ENCODE results near the gene EXOC1L. TPM values are rescaled to one million over a fixed set of nuclear protein-coding genes. Genes with fewer than 3 reads are reported as not detected.
A peak's percentile ranks its signal among the peaks of the same experiment; 100 is the strongest.

EXOC1L gene
- total and polyA plus RNA-seq, 9 of the 15 experiments (the other 6 are each of a cell fraction or from before 2014, with no cell fraction given): 0.38 to 3.9 (median 1.0) TPM; not detected in 1

DNA sequence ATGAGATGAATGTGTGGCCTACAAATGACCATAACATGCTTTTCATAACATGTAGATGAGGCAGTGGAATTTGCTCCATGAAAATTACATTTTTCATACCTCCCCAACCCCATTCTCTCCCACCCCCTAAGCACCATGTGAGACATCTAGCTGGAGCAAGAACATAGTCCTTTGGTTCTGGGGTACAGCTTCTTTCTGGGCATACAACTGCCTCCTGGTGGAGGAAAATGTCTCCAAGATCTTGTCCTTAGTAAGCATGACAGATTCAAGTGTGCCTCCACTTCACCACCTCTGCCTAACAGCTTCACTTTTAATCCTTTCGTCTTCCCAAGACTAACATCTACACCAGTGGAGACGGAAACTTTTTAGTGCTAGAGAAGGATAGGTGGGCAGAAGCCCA is 8.0 kb downstream of the EXOC1L start:
- Histone ChIP-seq H3K9me1 (ENCODE audit: control insufficient read depth, insufficient read depth, low read length) (no peaks in the 10 kb centered on the region), H4K20me1 (replicated peaks; ENCODE audit: control insufficient read depth, insufficient read depth, low read length) (no peaks in the 10 kb centered on the region), H3K4me1 (replicated peaks in 1 of 2; ENCODE audit: control insufficient read depth in 2 of 2, insufficient read depth in 2 of 2, low read length in 2 of 2) (no peaks in the 10 kb centered on the region), H3K79me2 (ENCODE audit: control insufficient read depth, insufficient read depth, low read length) (no peaks in the 10 kb centered on the region), H2AFZ (ENCODE audit: low read depth, low read length) (no peak overlapping the region), H3K9me3 (replicated peaks; ENCODE audit: control insufficient read depth, insufficient read depth, low read depth, low read length) (no peaks in the 10 kb centered on the region), H3K4me2 (ENCODE audit: insufficient read depth, low read length) (no peak overlapping the region), H3K27ac (ENCODE audit: extremely low read depth, low read depth, low read length) (no peak overlapping the region), H3K4me3 (no peak overlapping the region), H3K27me3 (ENCODE audit: control insufficient read depth in 2 of 2, insufficient read depth in 2 of 2, low read length in 2 of 2) (no peaks in the 10 kb centered on the region), H3K9ac (ENCODE audit: insufficient read depth in 1 of 2, low read depth in 2 of 2, low read length in 2 of 2) (no peak overlapping the region), H3K36me3 (ENCODE audit: control insufficient read depth, insufficient read depth, low read length) (no peaks in the 10 kb centered on the region)
- POLR2A ChIA-PET: interaction anchor here (0.9 to 1.2 kb wide), 2 partner anchors 9 to 19 kb away, joined by 3 read pairs; no protein-coding TSS in a partner anchor
- intact Hi-C loops (cut with micrococcal nuclease): no loop called here
- TF ChIP-seq CTCF (IDR thresholded peaks at IDR 0.05 in 2 of 3, conservative IDR thresholded peaks at IDR 0.05 in 1 of 3; ENCODE audit: insufficient read depth in 2 of 3, low read depth in 1 of 3, low read length in 3 of 3) (peak in 1 of 3 experiments; percentile 35; a peak in 1 of 6 replicates), CBFA2T2 (conservative IDR thresholded peaks at IDR 0.05) (no peak)
- 26% methylated on average over 2 of the region's 2 CpGs for WGBS (ENCODE audit: insufficient coverage, low coverage, missing lambda C conversion rate)
- no peak for DNase-seq (ENCODE audit: extremely low read depth in 1 of 4, low spot score in 3 of 4)
- in situ Hi-C loops (cut with MboI): no loop called here
- no peak for FAIRE-seq
- CTCF ChIA-PET (ENCODE audit: low intra/inter-chr PET ratio): interaction anchor here (0.6 kb wide), 1 partner anchor 349 kb away, joined by 3 read pairs; no protein-coding TSS in a partner anchor
- BruUV-seq (replicated peaks): no TSS peak
- ATAC-seq: peak; percentile 70

GRCh38 chr4:55830048-55830447 is 10.5 kb downstream of the EXOC1L start:
- Histone ChIP-seq H3K4me2 (ENCODE audit: insufficient read depth, low read length) (no peak overlapping the region), H3K79me2 (ENCODE audit: control insufficient read depth, insufficient read depth, low read length) (no peaks in the 10 kb centered on the region), H3K4me3 (no peak overlapping the region), H3K9me1 (ENCODE audit: control insufficient read depth, insufficient read depth, low read length) (no peaks in the 10 kb centered on the region), H3K27me3 (ENCODE audit: control insufficient read depth in 2 of 2, insufficient read depth in 2 of 2, low read length in 2 of 2) (no peaks in the 10 kb centered on the region), H3K9me3 (replicated peaks; ENCODE audit: control insufficient read depth, insufficient read depth, low read depth, low read length) (no peaks in the 10 kb centered on the region), H2AFZ (ENCODE audit: low read depth, low read length) (no peak overlapping the region), H3K9ac (ENCODE audit: insufficient read depth in 1 of 2, low read depth in 2 of 2, low read length in 2 of 2) (no peak overlapping the region), H3K4me1 (replicated peaks in 1 of 2; ENCODE audit: control insufficient read depth in 2 of 2, insufficient read depth in 2 of 2, low read length in 2 of 2) (no peaks in the 10 kb centered on the region), H4K20me1 (replicated peaks; ENCODE audit: control insufficient read depth, insufficient read depth, low read length) (no peaks in the 10 kb centered on the region), H3K27ac (ENCODE audit: extremely low read depth, low read depth, low read length) (no peak overlapping the region), H3K36me3 (ENCODE audit: control insufficient read depth, insufficient read depth, low read length) (no peaks in the 10 kb centered on the region)
- in situ Hi-C loops (cut with MboI): no loop called here
- ChIA-PET CTCF (ENCODE audit: low intra/inter-chr PET ratio) (no interaction called here), POLR2A (interaction anchor here (1.2 to 1.4 kb wide), 2 partner anchors 10 to 28 kb away, joined by 3 to 4 read pairs; partner anchors contain the start of gene EXOC1L)
- no peak for FAIRE-seq
- no TSS peak for BruUV-seq (replicated peaks)
- 23% methylated on average over 3 of the region's 3 CpGs for WGBS (ENCODE audit: insufficient coverage, low coverage, missing lambda C conversion rate)
- intact Hi-C loops (cut with micrococcal nuclease): no loop called here
- no peak for DNase-seq (ENCODE audit: extremely low read depth in 1 of 4, low spot score in 3 of 4)
- no peak for ATAC-seq
- TF ChIP-seq MXD1 (CRISPR knock-in tag; IDR thresholded peaks at IDR 0.05; ENCODE audit: borderline replicate concordance, poor library complexity, severe bottlenecking) (no peak), TAF7 (tag; IDR thresholded peaks at IDR 0.05) (no peak), HMBOX1 (IDR thresholded peaks at IDR 0.05) (no peak), NRF1 (conservative IDR thresholded peaks at IDR 0.05 in 1 of 2, IDR thresholded peaks at IDR 0.05 in 1 of 2) (no peak), ZNF316 (IDR thresholded peaks at IDR 0.05) (no peak), SREBF2 (CRISPR knock-in tag; IDR thresholded peaks at IDR 0.05) (no peak), MYNN (IDR thresholded peaks at IDR 0.05) (no peak), MYNN (CRISPR knock-in tag; IDR thresholded peaks at IDR 0.05) (no peak), YY1 (IDR thresholded peaks at IDR 0.05; ENCODE audit: borderline replicate concordance in 1 of 3, control insufficient read depth in 1 of 3, extremely low read depth in 1 of 3, insufficient read depth in 3 of 3, insufficient read length in 1 of 3, insufficient replicate concordance in 2 of 3, low read depth in 1 of 3, low read length in 2 of 3) (no peak), NFIX (CRISPR knock-in tag; IDR thresholded peaks at IDR 0.05; ENCODE audit: low read depth) (no peak)
